ENCODE data around the gene ADGRG4.
"Not testable (repeated sequence)": the region's sequence is repeated elsewhere in the genome, so short reads cannot be mapped to it uniquely, and the experiment has no call there.

GRCh38 chrX:136445674-136446073 is 144.9 kb downstream of the ADGRG4 start:
- TF ChIP-seq CTCF (IDR thresholded peaks at IDR 0.05); EZH2 (IDR thresholded peaks at IDR 0.05; ENCODE audit: borderline replicate concordance, insufficient read depth, low read depth, low read length, poor library complexity, severe bottlenecking): not testable (repeated sequence)

Data from B cell (primary cell).